ENCODE measurements around the gene STAM.
"Not testable (repeated sequence)": the region's sequence is repeated elsewhere in the genome, so short reads cannot be mapped to it uniquely, and the experiment has no call there.

Gene STAM

GRCh38 chr10:17676919-17677318 is 33.0 kb downstream of the STAM start:
- DNase-seq (ENCODE audit: low spot score): no peak

- DNase-seq (ENCODE audit: low spot score): no peak
Observed at GRCh38 chr10:17682236-17682946, 38.4 kb downstream of the STAM start.

DNA sequence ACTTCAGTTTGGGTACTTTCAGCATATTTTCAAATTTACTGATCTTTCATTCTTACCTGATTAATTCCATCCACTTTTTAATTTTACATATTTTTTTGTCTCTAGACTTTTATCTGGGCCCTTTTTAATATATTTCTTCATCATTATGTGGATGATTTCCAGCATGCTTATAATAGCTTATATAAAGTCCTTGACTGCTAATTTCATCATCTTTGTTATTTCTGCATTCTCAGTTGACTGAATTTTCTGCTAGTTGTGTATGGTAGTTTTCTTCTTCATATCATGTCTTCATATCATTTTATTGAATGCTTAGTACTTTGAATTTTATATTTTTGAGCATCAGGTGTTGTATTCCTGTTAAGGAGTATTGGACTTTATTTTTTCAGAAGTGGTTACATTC is 39.6 kb downstream of the STAM start:
- DNase-seq (ENCODE audit: low spot score): no peak

GRCh38 chr10:17684537-17684936 is 40.6 kb downstream of the STAM start:
- no peak for DNase-seq (ENCODE audit: low spot score)

GRCh38 chr10:17685233-17685840 is 41.4 kb downstream of the STAM start:
- DNase-seq (ENCODE audit: low spot score): no peak

DNA sequence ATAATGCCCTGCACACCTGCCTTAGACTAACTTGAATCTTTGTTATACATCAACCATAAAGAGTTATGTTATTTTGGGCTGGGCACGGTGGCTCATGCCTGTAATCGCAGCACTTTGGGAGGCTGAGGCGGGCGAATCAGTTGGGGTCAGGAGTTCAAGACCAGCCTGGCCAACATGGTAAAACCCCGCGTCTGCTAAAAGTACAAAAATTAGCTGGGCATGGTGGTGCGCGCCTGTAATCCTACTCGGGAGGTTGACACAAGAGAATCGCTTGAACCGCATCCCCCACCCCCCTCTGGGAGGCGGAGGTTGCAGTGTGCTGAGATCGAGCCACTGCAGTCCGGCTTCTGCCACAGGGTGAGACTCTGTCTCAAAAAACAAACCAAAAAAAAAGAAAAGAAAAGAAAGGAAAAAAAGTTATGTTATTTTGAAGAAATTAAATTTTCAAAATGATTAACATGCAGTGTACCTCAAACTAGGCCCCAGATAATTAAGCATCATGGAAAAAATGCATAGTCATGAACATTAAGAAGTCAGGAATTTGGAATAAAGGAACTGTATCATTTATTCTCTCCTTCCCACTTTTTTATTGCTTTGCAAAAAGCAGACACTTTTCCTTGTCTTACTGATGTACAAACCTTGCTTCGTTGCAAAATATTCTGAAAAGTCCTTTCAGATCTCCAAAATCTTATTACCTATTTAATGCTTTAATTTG is 43.3 kb downstream of the STAM start:
- DNase-seq (ENCODE audit: low spot score): no peak

GRCh38 chr10:17689137-17689536 is 45.2 kb downstream of the STAM start:
- DNase-seq (ENCODE audit: low spot score): no peak

DNA sequence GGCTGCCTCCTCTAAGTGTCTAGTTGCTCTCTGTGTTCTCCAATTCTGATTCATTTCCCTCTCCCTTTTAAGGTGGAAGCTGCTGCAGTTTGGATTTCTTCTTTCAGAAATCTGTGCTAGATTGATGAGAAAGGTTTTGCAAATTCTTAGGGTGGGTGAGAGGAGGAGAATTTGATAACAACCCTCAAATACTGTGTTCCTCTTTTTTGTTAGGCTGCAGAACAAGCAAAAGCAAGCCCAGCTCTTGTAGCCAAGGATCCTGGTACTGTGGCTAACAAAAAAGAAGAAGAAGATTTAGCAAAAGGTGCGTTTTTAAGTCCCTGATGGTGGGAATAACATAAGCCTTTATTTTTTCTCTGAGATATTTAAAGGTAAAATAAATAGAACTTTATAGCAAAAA is 49.1 kb downstream of the STAM start:
- DNase-seq (ENCODE audit: low spot score): no peak

DNA sequence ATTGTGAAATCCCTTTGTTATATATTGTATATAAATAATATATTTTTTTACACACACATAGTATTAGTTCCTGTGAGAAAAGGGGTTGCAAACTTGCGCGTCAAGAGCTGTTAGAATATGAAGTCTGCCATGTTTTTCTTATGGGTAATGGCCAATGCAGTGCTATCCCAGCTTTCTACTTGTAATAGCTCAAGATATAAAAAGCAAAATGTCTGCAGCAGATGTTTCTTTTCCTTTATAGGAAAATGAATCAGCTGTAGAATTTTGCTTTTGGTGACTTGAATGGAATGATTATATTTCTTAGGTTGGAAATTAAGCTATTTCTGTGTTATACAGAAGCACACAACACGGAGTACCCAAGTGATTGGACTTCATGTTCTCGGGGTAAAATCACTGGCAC is 54.7 kb downstream of the STAM start:
- no peak for DNase-seq (ENCODE audit: low spot score)

DNA sequence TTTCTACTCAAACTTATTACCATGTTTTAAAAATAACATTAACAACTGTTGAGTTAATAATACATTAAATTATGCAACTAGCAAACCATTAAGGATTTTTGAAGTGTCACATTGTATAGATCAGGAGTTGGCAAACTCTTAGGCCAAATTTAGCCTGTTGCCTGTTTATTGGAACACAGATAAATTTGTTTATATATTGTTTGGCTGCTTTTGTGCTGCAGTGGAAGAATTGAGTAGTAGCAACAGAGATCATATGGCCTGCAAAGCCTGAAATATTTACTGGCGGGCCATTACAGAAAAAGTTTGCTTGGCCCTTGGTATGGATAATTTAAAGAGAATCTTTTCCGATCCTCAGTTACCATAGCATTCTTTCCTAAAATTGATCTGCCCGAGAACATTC is 57.4 kb downstream of the STAM start:
- no peak for DNase-seq (ENCODE audit: low spot score)

DNA sequence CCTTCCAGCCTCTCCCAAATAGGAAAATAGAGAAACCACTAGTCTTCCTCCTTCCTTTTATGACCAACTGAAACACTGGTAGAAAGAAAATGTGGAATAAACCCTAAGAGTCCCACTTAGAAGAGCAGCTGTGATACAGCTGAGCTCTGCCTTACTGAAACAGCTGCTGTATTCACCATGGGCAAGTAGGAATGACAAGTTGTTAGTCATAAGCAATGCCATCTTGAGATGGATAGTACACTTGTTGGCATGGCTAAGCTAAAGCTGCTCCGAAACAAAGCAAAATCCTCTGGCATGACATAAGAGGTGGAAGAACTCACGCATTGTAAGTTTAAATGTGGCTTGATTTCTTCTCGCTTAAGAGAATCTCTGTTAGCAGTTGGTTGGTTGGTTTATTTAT is 59.8 kb downstream of the STAM start:
- no peak for DNase-seq (ENCODE audit: low spot score)

DNA sequence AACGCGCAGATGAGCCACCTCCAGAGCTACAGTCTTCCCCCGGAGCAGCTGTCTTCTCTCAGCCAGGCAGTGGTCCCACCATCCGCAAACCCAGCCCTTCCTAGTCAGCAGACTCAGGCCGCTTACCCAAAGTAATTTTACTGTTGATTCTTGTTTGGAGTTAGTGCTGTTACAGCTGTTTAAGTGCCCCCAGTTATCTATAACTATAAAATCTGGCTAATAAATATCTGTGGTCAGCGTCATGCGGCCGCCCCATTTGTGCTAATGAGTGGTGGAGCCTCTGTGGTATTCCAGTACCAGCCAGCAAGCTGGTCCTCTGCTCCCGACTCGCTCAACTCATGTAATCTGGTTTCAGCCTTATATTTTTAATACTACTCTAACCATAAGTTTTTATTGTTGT is 64.9 kb downstream of the STAM start:
- DNase-seq (ENCODE audit: low spot score): no peak

DNA sequence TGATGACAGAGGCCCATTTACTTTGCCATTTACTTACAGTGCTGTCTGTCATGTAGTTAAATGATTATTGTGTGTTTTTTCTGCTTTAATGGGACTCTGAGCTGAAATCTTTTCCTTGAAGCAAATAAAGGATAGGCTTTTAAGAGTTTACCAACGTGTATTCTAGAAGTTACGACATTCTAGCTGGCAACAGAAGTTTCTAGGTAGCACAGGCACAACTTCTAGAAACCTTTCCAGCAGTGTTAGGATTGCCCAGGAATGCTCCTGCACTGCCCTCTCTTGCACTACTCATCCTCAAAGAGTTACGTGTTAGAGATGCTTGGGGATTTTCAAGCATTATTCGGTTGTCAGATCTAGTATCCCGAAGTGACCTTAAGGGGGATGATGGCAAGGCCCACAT is 65.5 kb downstream of the STAM start:
- no peak for DNase-seq (ENCODE audit: low spot score)

DNA sequence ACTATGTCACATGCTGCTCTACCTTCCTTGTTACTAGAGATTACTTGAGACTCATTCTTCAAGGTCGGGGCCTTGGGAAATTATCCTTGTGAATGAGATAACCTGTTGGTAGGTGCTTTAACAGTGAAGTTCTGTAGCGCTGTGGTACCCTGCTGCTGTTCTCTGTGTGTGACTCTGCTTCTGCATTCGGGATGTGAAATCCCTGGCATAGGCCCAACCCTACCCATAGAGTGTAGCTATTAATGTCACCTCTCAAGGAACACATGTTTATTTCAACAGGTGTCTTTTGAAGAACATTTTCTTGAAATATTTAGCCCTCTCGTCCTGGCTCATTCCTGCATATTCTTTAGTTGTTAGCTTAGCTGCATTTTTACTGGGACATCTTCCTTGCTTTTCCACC is 66.2 kb downstream of the STAM start:
- no peak for DNase-seq (ENCODE audit: low spot score)

DNA sequence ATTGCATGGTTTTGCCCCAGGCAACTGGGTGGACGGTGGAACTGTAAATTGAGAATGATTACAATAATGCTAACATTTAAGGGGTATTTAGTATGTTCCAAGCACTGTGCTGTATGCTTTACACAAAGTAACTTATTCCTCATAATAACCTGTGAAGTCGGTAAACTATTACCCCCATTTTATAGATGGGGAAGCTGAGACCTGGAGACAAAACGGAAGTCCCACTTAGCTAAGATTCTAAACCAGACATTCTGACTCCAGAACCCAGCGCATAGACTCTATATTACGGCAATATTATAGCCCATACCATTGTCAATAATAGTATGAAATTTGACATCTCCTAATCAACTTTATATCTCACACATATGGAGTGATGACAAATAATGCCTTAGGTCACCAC is 68.1 kb downstream of the STAM start:
- DNase-seq (ENCODE audit: low spot score): no peak

DNA sequence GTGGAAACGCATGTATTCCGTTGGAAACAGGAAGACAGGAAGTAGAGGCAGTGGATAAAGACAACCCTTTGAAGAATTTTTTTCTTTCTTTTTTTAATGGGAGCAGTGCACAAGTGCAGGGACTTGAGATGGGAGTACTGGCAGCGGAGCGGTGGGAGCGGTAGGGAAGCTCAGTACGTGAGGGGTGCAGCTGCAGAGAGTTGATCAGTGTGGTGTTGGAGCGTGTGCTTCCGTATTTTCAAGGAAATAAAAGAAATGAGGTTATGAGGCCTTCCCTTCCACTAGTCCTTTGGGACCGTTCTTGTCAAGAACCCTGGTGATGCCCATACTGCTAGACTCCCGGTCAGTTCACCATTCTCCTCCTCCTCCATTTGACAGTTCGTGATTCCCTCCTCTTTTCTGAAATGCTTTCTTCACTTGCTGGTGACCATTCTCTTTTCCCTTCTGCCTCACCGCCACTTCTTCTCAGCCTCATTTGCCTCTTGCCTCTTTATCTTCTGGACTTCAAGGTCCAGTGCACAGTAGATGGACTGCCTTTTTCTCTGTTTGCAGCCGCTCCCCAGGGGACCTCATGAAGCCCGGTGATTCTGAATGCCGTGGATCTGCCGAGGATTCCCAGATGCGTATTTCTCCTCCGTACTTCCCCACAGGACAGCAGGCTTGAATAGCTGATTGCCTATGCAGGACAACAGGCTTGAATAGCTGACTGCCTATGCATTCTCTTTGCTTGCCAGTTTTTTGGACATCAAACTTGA is 68.9 kb downstream of the STAM start:
- DNase-seq (ENCODE audit: low spot score): no peak

DNA sequence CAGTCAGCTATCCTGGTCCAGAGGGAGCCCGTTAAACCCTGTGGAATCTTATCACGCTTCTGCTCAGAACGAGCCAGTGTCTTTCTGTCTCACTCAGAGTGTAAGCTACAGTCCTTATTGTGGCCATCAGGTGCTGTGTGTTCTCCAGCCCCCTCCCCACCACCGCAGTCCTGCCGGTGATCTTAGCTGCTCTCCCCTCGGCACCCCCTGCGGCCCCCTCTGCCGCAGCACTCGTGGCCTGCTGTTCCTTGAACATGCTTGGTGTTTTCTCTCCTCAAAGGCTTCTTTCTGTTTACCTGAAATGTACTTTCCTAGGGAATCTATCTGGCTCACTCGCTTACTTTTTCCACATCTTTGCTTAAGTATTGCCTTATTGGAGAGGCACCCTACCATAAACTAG is 69.8 kb downstream of the STAM start:
- DNase-seq (ENCODE audit: low spot score): no peak

GRCh38 chr10:17716161-17716560 is 72.2 kb downstream of the STAM start:
- no peak for DNase-seq (ENCODE audit: low spot score)

DNA sequence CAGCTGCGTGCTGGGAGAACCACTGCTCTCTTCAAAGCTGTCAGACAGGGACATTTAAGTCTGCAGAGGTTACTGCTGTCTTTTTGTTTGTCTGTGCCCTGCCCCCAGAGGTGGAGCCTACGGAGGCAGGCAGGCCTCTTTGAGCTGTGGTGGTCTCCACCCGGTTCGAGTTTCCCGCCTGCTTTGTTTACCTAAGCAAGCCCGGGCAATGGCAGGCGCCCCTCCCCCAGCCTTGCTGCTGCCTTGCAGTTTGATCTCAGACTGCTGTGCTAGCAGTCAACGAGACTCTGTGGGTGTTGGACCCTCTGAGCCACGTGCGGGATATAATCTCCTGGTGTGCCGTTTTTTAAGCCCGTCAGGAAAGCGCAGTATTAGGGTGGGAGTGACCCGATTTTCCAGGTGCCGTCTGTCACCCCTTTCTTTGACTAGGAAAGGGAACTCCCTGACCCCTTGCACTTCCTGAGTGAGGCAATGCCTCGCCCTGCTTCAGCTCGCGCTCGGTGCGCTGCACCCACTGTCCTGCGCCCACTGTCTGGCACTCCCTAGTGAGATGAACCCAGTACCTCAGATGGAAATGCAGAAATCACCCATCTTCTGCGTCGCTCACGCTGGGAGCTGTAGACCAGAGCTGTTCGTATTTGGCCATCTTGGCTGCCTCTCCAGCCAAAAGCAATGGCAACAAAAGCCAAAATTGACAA is 78.5 kb downstream of the STAM start:
- not testable (repeated sequence) for DNase-seq (ENCODE audit: low spot score)

DNA sequence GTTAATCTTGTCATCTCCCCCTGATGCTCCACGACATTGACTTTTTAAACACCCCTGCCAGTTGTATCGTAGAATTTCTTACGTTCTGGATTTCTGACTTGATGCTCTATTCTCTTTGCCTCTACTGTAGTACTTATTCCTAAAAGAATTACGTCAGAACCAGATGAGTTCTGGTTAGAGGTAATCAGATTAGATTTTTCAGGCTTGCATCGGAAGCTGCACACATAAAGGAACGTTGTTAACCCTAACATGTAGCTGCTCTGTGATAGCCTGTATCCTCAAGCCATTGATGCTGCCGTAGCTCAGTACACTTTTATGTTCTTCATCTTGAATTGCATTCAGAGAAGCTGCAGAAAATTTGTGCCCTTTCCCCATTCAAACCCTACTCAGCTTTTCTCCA is 81.8 kb downstream of the STAM start:
- no peak for DNase-seq (ENCODE audit: low spot score)

DNA sequence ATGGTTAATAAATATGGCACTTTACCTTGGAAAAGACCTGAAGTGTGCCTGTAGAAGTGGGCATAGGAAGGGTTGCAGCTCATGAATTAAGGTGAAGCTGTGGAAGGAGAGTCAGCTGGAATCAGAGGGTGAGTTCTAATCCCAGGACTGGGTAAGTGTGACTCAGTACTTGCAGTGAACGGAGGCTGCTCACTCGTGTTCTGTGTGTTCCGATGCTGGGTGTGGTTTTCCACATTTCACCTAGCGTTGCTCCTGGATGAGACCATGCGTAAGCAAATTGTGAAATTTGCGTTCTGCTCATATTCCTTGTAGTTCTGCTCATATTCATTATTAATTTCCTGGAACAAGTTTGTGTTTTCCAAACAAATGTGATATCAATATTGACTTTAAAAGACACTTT is 85.7 kb downstream of the STAM start:
- no peak for DNase-seq (ENCODE audit: low spot score)

GRCh38 chr10:17730667-17731066 is 86.7 kb downstream of the STAM start:
- no peak for DNase-seq (ENCODE audit: low spot score)

Data from HuH-7.5 (cell line).